Liver (tissue), 9 donors: Measurements from ENCODE around the gene EPHB6. TPM values are rescaled to one million over a fixed set of nuclear protein-coding genes. Genes with fewer than 3 reads are reported as not detected.
A peak's percentile ranks its signal among the peaks of the same experiment; 100 is the strongest.

Experiments
- DNase-seq: peaks from one replicate; pipeline ENCODE4 v3.0.0-alpha.2; 2017; ENCODE audit warnings: low spot score
- H3K27ac ChIP-seq, 2 donors: one replicate each; pipeline ENCODE4 v1.7.0; 2013; ENCODE audit warnings: inconsistent platforms in 2 of 2, low read length in 2 of 2, control low read depth in 1 of 2, low read depth in 1 of 2, mild to moderate bottlenecking in 1 of 2
- H3K27me3 ChIP-seq, 4 donors: one replicate each; pipeline versions ENCODE4 v1.6.1 to v1.7.0; 2013; ENCODE audit warnings: low read length in 3 of 4, inconsistent platforms in 1 of 4, mild to moderate bottlenecking in 1 of 4, moderate library complexity in 1 of 4; ENCODE audit not compliant: control insufficient read depth in 4 of 4, insufficient read depth in 4 of 4
- H3K36me3 ChIP-seq, 4 donors: one replicate each; pipeline versions ENCODE4 v1.6.1 to v1.7.0; 2013; ENCODE audit warnings: low read length in 3 of 4, mild to moderate bottlenecking in 3 of 4, low read depth in 1 of 4, moderate library complexity in 1 of 4; ENCODE audit not compliant: control insufficient read depth in 4 of 4, insufficient read depth in 3 of 4
- H3K4me1 ChIP-seq, 4 donors: one replicate each; pipeline versions ENCODE4 v1.6.1 to v1.7.0; 2013; ENCODE audit warnings: low read length in 3 of 4, mild to moderate bottlenecking in 3 of 4, moderate library complexity in 1 of 4; ENCODE audit not compliant: control insufficient read depth in 4 of 4, insufficient read depth in 4 of 4
- H3K4me3 ChIP-seq, 3 donors: one replicate each; pipeline versions ENCODE4 v1.6.1 to v1.7.0; 2013; ENCODE audit warnings: low read length in 3 of 3, control low read depth in 1 of 3, low read depth in 1 of 3, mild to moderate bottlenecking in 1 of 3
- H3K9ac ChIP-seq, 2 donors: one replicate each; pipeline ENCODE4 v1.7.0; 2013; ENCODE audit warnings: low read length in 2 of 2, mild to moderate bottlenecking in 2 of 2, moderate library complexity in 2 of 2, control low read depth in 1 of 2, low read depth in 1 of 2
- H3K9me3 ChIP-seq, 4 donors: one replicate each; pipeline versions ENCODE4 v1.6.1 to v1.7.0; 2013; ENCODE audit warnings: low read length in 3 of 4; ENCODE audit not compliant: control insufficient read depth in 4 of 4
- EGR1 ChIP-seq, 2 donors: IDR thresholded peaks; 2 replicates each; pipeline ENCODE4 v1.6.1; 2016 to 2018; ENCODE audit warnings: antibody characterized with exemption in 2 of 2, low read depth in 2 of 2
- FOXA1 ChIP-seq: IDR thresholded peaks from 2 replicates; pipeline ENCODE4 v1.6.1; 2016; ENCODE audit warnings: antibody characterized with exemption
- FOXA2 ChIP-seq: IDR thresholded peaks from 2 replicates; pipeline ENCODE4 v1.6.1; 2016; ENCODE audit warnings: antibody characterized with exemption
- GABPA ChIP-seq, 2 donors: IDR thresholded peaks in 1 of 2; conservative IDR thresholded peaks in 1 of 2; 2 replicates each; pipeline ENCODE4 v1.6.1; 2016; ENCODE audit warnings: antibody characterized with exemption in 2 of 2, mild to moderate bottlenecking in 1 of 2, moderate library complexity in 1 of 2
- HNF4A ChIP-seq, 2 donors: conservative IDR thresholded peaks; 2 replicates each; pipeline ENCODE4 v1.6.1; 2016; ENCODE audit warnings: antibody characterized with exemption in 2 of 2, mild to moderate bottlenecking in 2 of 2
- HNF4G ChIP-seq: IDR thresholded peaks from 2 replicates; pipeline ENCODE4 v1.6.1; 2016; ENCODE audit warnings: antibody characterized with exemption
- JUND ChIP-seq, 2 donors: IDR thresholded peaks; 2 replicates each; pipeline ENCODE4 v1.6.1; 2016; ENCODE audit warnings: antibody characterized with exemption in 2 of 2
- NR2F2 ChIP-seq: IDR thresholded peaks from 2 replicates; pipeline ENCODE4 v1.6.1; 2016; ENCODE audit warnings: antibody characterized with exemption
- RAD21 ChIP-seq, 2 donors: IDR thresholded peaks; 2 replicates each; pipeline ENCODE4 v1.6.1; 2016; ENCODE audit warnings: antibody characterized with exemption in 2 of 2, mild to moderate bottlenecking in 2 of 2
- RXRA ChIP-seq, 2 donors: IDR thresholded peaks; 2 replicates each; pipeline ENCODE4 v1.6.1; 2017 to 2018; ENCODE audit warnings: antibody characterized with exemption in 2 of 2, mild to moderate bottlenecking in 1 of 2
- SP1 ChIP-seq: IDR thresholded peaks from 2 replicates; pipeline ENCODE4 v1.6.1; 2018; ENCODE audit warnings: antibody characterized with exemption, mild to moderate bottlenecking
- TAF1 ChIP-seq: conservative IDR thresholded peaks from 2 replicates; pipeline ENCODE4 v1.6.1; 2016; ENCODE audit warnings: antibody characterized with exemption, mild to moderate bottlenecking
- YY1 ChIP-seq: IDR thresholded peaks from 2 replicates; pipeline ENCODE4 v1.6.1; 2016; ENCODE audit warnings: antibody characterized with exemption, mild to moderate bottlenecking
- WGBS: extraction: QIAGEN DNeasy Blood & Tissue Kit; methylation state at CpG from one replicate; pipeline ENCODE4 v1.1.7; 2013; 5-methylcytosine and 5-hydroxymethylcytosine counted together
- polyA plus RNA-seq, 2 donors: library from polyadenylated mRNA; stranded (reverse) in 1 of 2; unstranded in 1 of 2; fragments of 200-250 nt in 1 of 2; fragments of >200 nt in 1 of 2; fragmentation: Nextera tagmentation in 1 of 2; extraction: Ambion mirVana in 1 of 2; gene quantifications; one replicate each; pipeline versions ENCODE4 v1.2.1 to v1.2.3, GENCODE V29; 2013 to 2015
- total RNA-seq, 2 donors: library from RNA; depleted of rRNA; stranded (reverse); fragments of >200 nt; gene quantifications; one replicate each; pipeline ENCODE4 v1.2.3, GENCODE V29; 2014
- TF ChIP-seq, protein P1 (sequence below): IDR thresholded peaks from 2 replicates; pipeline ENCODE4 v1.6.1; 2016; ENCODE audit warnings: antibody characterized with exemption
- TF ChIP-seq, protein P2 (sequence below): IDR thresholded peaks from 2 replicates; pipeline ENCODE4 v1.6.1; 2016; ENCODE audit warnings: antibody characterized with exemption
- TF ChIP-seq, protein P3 (sequence below): IDR thresholded peaks from 2 replicates; pipeline ENCODE4 v1.6.1; 2016; ENCODE audit warnings: antibody characterized with exemption
- TF ChIP-seq, protein P4 (sequence below): IDR thresholded peaks from 2 replicates; pipeline ENCODE4 v1.6.1; 2016; ENCODE audit warnings: antibody characterized with exemption, mild to moderate bottlenecking
- TF ChIP-seq, protein P5 (sequence below): fragments of 150-350 bp; IDR thresholded peaks from 2 replicates; pipeline ENCODE4 v1.5.1; 2017; ENCODE audit warnings: improper control_type of control experiment, low read depth, low read length; ENCODE audit not compliant: missing input control
- donor health status: healthy.
- donor health status: healthy.
- donor health status: healthy.
- donor health status: healthy.
- donor health status: healthy.

Gene EPHB6
- total and polyA plus RNA-seq, 4 donors: 1.2 to 4.3 (median 2.0) TPM

DNA sequence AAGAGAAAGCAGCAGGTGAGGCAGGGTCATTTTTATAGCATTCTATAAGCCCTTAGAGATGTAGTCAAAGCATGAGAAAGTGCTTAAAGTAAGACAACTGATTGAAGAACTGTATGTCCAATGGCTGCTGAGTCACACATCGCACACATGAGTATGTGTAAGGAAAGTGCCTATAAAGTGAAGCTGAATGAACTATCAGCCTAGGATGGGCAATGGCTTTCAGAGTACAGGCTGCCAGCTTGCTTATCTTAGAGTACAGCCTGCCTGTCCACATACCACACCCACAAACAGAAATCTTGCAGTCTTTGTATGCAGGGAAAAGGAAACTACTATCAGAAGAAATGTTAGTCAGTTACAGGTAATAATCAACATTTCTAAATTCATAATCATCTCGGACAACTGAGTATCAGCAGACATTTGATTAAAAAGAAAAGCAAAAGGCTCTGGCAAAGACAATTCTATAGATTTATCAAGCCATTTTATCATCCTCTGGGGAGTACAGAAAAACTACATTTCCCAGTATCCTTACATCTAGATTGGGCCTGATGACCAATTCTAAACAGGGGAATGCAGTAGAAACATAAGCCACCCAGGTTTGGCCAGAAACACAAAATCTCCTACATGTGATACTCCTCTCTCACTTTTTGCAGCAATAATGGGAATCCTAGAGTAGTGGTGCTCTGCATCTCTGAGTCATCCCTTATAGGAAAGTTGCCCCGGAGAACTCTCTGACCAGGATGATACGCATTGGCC lies 16.2 kb upstream of the EPHB6 start:
- TF ChIP-seq SP1 (no peak), TAF1 (no peak), FOXA1 (no peak), RAD21 (IDR thresholded peaks at IDR 0.05) (no peak), HNF4G (no peak), GABPA (IDR thresholded peaks at IDR 0.05 in 1 of 2, conservative IDR thresholded peaks at IDR 0.05 in 1 of 2) (no peak), JUND (IDR thresholded peaks at IDR 0.05) (no peak), FOXA2 (no peak), RXRA (IDR thresholded peaks at IDR 0.05) (no peak), HNF4A (conservative IDR thresholded peaks at IDR 0.05) (no peak), NR2F2 (no peak), EGR1 (IDR thresholded peaks at IDR 0.05; ENCODE audit: low read depth in 2 of 2) (no peak), YY1 (no peak)
- TF ChIP-seq, protein P1, sequence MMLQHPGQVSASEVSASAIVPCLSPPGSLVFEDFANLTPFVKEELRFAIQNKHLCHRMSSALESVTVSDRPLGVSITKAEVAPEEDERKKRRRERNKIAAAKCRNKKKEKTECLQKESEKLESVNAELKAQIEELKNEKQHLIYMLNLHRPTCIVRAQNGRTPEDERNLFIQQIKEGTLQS: no peak
- TF ChIP-seq, protein P2, sequence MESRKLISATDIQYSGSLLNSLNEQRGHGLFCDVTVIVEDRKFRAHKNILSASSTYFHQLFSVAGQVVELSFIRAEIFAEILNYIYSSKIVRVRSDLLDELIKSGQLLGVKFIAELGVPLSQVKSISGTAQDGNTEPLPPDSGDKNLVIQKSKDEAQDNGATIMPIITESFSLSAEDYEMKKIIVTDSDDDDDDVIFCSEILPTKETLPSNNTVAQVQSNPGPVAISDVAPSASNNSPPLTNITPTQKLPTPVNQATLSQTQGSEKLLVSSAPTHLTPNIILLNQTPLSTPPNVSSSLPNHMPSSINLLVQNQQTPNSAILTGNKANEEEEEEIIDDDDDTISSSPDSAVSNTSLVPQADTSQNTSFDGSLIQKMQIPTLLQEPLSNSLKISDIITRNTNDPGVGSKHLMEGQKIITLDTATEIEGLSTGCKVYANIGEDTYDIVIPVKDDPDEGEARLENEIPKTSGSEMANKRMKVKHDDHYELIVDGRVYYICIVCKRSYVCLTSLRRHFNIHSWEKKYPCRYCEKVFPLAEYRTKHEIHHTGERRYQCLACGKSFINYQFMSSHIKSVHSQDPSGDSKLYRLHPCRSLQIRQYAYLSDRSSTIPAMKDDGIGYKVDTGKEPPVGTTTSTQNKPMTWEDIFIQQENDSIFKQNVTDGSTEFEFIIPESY: no peak
- TF ChIP-seq, protein P3, sequence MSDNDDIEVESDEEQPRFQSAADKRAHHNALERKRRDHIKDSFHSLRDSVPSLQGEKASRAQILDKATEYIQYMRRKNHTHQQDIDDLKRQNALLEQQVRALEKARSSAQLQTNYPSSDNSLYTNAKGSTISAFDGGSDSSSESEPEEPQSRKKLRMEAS: no peak
- TF ChIP-seq, protein P4, sequence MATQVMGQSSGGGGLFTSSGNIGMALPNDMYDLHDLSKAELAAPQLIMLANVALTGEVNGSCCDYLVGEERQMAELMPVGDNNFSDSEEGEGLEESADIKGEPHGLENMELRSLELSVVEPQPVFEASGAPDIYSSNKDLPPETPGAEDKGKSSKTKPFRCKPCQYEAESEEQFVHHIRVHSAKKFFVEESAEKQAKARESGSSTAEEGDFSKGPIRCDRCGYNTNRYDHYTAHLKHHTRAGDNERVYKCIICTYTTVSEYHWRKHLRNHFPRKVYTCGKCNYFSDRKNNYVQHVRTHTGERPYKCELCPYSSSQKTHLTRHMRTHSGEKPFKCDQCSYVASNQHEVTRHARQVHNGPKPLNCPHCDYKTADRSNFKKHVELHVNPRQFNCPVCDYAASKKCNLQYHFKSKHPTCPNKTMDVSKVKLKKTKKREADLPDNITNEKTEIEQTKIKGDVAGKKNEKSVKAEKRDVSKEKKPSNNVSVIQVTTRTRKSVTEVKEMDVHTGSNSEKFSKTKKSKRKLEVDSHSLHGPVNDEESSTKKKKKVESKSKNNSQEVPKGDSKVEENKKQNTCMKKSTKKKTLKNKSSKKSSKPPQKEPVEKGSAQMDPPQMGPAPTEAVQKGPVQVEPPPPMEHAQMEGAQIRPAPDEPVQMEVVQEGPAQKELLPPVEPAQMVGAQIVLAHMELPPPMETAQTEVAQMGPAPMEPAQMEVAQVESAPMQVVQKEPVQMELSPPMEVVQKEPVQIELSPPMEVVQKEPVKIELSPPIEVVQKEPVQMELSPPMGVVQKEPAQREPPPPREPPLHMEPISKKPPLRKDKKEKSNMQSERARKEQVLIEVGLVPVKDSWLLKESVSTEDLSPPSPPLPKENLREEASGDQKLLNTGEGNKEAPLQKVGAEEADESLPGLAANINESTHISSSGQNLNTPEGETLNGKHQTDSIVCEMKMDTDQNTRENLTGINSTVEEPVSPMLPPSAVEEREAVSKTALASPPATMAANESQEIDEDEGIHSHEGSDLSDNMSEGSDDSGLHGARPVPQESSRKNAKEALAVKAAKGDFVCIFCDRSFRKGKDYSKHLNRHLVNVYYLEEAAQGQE: no peak
- TF ChIP-seq, protein P5, sequence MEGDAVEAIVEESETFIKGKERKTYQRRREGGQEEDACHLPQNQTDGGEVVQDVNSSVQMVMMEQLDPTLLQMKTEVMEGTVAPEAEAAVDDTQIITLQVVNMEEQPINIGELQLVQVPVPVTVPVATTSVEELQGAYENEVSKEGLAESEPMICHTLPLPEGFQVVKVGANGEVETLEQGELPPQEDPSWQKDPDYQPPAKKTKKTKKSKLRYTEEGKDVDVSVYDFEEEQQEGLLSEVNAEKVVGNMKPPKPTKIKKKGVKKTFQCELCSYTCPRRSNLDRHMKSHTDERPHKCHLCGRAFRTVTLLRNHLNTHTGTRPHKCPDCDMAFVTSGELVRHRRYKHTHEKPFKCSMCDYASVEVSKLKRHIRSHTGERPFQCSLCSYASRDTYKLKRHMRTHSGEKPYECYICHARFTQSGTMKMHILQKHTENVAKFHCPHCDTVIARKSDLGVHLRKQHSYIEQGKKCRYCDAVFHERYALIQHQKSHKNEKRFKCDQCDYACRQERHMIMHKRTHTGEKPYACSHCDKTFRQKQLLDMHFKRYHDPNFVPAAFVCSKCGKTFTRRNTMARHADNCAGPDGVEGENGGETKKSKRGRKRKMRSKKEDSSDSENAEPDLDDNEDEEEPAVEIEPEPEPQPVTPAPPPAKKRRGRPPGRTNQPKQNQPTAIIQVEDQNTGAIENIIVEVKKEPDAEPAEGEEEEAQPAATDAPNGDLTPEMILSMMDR: no peak

More for the DNA sequence above, 16.2 kb upstream of the EPHB6 start:
- Histone ChIP-seq H3K4me3 (no peak overlapping the region), H3K4me1 (no peaks in the 10 kb centered on the region), H3K9me3 (no peaks in the 10 kb centered on the region), H3K9ac (no peak overlapping the region), H3K27ac (no peak overlapping the region), H3K27me3 (peaks cover 0 to 2% (median 0%) of the 10 kb centered on the region in 4 donors), H3K36me3 (no peaks in the 10 kb centered on the region)
- WGBS: 65% methylated on average over 4 of the region's 4 CpGs
- DNase-seq: peak; percentile 55
